ENCODE data around the gene BLM.

- no peak for TF ChIP-seq CTCF (conservative IDR thresholded peaks at IDR 0.05 in 1 of 2, IDR thresholded peaks at IDR 0.05 in 1 of 2; ENCODE audit: low read depth in 1 of 2, low read length in 2 of 2)
- TF ChIP-seq EZH2 (IDR thresholded peaks at IDR 0.05; ENCODE audit: low read length, missing control alignments): no peak
Measured at GRCh38 chr15:90685591-90686434, 31.3 kb upstream of the BLM start.
